Posterior vena cava (tissue), 2 donors: ENCODE results near the gene FAR1. TPM values are rescaled to one million over a fixed set of nuclear protein-coding genes. Genes with fewer than 3 reads are reported as not detected.

ENCODE experiments used
- DNase-seq: peaks from one replicate; pipeline ENCODE4 v3.0.0-alpha.2; 2020; ENCODE audit warnings: low spot score
- intact Hi-C, 2 donors: fragments of 100-400 bp; cut with DNase I; formaldehyde crosslinking; loops; one replicate each; pipeline versions ENCODE4 v1.14.1 to v1.14.2; 2022 to 2023
- total RNA-seq, 2 donors: library from RNA; stranded (reverse); fragmentation: NEBNext Ultra II Directional; extraction: Animal tissue kit (Norgen Biotek cat#: 25700); gene quantifications; one replicate each; pipeline ENCODE4 v1.2.1, GENCODE V29; 2021
- donor health status: DM: yes; HTN: yes; CAD: no.
- donor health status: DM: yes; HTN: yes; CAD: no.

The FAR1 gene
- total RNA-seq, 2 donors from 2014 or later: 50.9 to 51.5 TPM

DNA sequence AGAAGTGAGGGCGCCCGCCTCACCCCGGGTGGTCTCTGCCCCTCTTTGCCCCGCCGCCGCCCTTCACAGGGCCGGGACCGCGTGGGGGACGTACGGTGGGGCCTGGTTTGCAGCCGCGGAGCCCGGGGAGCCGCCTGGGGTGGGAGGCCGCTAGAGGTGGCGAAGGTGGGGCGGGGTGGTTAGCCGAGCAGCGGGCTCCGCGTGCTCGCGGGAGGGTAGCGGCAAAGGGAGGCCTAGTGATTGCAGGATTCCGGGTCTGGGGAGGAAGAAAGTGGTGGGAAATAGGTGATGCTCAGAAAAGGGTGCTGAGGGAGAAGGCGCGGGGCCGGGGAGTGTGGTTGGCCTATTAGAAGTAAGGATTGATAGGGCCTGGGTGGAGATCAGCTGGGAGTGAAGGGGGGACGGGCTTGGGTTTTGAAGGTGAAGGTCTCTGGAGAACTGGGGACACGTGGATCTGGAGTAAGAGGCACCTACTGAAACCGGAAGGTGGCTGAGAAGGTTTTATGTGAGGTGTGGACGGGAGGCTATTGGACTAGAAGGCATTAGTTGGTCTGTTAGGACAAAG lies 571 bp downstream of the FAR1 start:
- intact Hi-C loops: no loop called here
- DNase-seq: peak; percentile 88

- intact Hi-C loops: no loop called here
- DNase-seq: no peak
Measured at GRCh38 chr11:13669544-13670488, 1.3 kb downstream of the FAR1 start.

GRCh38 chr11:13672576-13673210 lies 4.2 kb downstream of the FAR1 start:
- intact Hi-C loops: no loop called here

DNA sequence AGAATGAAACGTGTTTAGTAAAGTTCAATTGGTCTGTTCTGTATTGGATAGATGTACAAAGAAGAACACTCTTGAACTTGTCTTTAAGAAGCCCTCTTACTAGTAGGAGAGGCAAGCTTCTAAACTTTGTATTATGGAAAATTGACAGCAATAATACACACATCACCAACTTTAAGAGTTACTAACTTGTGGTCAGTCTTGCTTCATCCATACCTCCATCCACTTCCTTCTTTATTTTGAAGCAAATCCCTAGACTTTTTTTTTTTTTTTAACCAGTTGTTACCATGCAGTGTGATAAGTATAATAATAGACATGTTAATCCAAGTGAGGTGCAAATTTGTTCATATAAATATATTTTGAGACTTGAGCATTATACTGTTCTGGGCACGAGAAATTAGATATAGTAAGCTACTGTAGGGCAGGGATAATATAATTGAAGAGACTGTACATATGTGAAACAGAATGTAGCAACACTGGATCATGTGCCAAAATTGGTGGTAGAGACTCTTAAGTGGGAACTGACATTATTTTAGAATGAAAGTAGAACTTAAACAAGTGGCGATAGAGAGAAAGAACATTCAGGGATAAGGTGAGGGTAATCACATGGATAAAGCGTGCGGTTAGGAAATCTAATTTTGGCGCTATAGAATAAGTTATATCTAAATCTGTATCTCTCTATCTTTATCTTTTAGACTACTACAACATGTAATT lies 6.5 kb downstream of the FAR1 start:
- no peak for DNase-seq
- intact Hi-C loops: no loop called here

More at GRCh38 chr11:13672576-13673210, 4.2 kb downstream of the FAR1 start:
- no peak for DNase-seq

DNA sequence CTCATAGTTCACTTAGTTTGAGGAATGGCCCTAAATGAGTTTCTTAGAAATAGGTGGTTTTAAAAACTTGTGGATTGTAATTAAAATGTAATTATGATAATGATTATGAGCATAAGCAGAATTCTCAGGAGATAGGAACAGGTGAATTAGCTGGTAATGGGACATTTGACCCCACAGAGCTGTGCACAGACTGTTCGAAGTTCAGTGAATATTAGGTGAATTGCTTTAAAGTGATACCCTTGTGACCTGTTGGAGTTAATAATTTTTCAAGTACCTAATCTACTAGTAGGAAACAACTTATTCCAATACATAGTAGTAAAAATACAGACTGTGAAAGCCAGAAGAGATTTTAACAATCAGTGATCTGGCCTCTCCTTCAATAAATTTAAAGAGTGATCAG lies 8.1 kb downstream of the FAR1 start:
- intact Hi-C loops: no loop called here
- no peak for DNase-seq

GRCh38 chr11:13679768-13680167 lies 11.3 kb downstream of the FAR1 start:
- DNase-seq: no peak
- intact Hi-C loops: no loop called here

DNA sequence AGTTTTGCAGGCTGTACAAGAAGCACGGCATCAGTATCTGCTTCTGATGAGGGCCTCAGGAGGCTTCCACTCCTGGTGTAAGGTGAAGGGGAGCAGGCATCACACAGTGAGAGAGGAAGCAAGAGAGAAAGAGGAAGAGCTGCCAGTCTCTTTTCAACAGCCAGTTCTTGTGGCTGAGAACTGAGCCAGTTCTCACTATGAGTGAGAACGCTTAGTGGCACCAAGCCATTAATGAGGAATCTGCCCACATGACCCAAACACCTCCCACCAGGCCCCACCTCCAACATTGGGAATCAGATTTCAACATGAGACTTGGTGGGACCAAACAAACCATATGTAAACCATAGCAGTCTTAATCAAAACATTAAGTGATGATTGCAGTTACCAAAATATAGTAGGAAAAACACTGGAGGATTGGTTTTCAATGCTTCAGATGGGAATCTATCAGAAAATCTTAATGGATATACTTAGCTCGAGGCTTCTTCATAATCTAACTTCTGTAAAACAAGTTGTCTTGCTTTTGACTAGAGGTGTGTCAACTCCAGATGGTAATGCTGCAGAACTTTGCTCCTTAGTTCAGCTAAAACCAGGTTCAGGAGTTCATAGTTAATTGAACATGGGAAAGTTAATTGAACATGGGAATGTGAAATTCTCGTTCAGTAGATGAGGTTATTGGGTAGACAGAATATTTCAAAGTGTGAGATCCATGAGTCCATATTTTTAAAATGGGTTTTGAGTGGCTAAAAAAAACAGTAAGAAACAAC lies 12.2 kb downstream of the FAR1 start:
- DNase-seq: no peak
- intact Hi-C loops: no loop called here

DNA sequence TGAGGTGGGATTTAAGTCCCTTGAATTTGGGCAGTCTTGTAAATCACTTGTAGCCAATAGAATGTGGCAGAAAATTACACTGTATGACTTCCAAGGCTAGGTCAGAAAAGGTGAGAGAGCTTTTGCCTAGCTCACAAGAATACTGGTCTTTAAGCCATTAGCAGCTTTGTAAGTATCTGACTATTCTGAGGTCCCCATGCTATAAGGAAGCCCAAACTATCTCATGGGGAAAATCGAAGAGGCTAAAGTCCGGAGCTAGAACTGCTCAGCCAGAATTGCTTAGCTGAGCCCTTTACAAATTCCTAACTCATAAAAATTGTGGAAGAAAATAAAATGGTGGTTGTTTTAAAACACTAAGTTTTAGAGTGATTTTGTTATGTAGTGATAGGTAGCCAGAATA lies 13.0 kb downstream of the FAR1 start:
- no peak for DNase-seq
- intact Hi-C loops: no loop called here

- DNase-seq: no peak
- intact Hi-C loops: no loop called here
Measured at GRCh38 chr11:13682212-13682611, 13.7 kb downstream of the FAR1 start.

DNA sequence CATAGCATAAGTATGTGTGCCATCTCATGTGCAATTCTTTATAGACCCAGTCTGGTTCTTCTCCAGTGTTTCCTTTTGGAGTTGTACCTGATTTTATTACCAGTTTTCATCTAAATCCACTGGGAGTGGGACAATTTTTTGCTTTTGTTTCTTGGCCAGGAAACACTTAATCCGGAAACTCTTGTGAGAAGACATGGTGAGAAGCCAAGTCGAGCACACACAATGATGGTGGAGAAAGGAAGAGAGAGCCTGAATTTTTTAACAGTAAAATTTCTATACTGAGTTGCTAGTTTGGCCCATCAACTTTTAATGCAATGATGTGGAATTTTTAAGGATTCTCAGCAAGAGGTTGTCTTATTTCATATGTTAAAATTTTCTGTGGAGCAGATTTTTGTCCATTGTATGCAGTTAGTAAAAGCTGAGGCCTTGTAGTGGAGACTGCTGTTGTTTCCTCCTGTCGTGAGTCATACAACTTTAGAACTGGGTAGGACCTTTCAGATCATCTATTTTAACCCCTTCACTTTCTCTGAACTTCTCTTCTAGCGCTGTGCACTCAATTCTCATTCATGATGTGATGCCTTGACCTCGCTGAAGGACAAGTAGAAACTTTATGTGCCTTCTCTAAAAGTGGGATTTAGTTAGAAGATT lies 17.1 kb downstream of the FAR1 start:
- intact Hi-C loops: no loop called here
- no peak for DNase-seq

GRCh38 chr11:13686776-13687175 lies 18.3 kb downstream of the FAR1 start:
- intact Hi-C loops: no loop called here
- DNase-seq: no peak

DNA sequence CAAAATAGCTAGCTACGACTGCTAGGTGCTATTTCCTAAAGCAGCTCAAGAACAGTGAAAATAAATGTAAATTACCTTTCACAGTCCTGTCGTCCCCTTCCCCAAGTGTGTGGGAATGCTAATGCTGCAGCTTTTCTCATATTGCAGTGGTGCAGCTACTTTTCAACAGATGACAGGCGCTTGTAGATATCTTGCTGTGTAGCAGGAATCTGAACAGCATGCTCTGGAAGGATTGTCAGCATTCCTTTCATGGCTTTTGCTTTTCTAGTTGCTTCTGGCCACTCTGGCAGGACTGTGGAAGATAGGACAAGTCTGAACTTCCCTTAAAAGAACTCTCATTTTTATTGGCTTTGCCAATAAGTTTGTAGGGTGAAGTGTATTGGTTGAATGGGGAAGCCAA lies 18.8 kb downstream of the FAR1 start:
- intact Hi-C loops: no loop called here
- DNase-seq: no peak

GRCh38 chr11:13691286-13691899 lies 22.9 kb downstream of the FAR1 start:
- DNase-seq: no peak
- intact Hi-C loops: no loop called here

DNA sequence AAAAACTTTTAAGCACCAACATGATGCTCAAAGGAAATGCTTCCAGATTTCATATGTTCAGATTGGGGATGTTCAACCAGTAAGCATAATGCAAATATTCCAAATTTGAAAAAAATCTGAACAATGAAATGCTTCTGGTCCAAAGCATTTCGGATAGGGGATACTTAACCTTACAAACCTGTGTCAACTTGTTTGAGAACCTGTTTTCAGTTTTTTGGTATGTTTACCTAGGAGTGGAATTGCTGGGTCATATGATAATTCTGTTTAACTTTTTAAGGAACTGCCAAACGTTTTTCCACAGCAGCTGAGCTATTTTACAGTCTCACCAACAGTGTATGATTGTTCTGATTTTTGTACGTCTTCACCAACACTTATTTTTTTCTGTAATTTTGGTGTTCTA lies 23.7 kb downstream of the FAR1 start:
- no peak for DNase-seq
- intact Hi-C loops: no loop called here

GRCh38 chr11:13694115-13694514 lies 25.6 kb downstream of the FAR1 start:
- DNase-seq: no peak
- intact Hi-C loops: no loop called here

DNA sequence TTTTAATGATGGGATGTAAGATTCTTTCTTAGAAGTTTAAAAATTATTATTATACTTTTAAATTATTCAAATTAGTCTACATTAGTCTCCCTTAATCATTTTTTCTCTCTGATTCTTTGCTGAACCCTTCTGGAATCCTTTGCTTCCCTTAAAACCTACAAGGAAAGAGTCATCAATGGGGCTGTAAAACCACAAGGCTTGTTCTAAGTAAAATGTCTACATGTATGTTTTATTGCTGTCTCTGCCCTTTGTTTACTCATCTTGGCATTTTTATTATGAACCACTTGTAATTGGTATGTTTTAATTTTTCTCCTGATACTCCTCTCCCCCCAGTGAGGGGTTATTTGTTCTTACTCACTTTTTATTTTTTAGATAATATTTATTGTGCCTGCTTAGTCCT lies 27.4 kb downstream of the FAR1 start:
- no peak for DNase-seq
- intact Hi-C loops: no loop called here

DNA sequence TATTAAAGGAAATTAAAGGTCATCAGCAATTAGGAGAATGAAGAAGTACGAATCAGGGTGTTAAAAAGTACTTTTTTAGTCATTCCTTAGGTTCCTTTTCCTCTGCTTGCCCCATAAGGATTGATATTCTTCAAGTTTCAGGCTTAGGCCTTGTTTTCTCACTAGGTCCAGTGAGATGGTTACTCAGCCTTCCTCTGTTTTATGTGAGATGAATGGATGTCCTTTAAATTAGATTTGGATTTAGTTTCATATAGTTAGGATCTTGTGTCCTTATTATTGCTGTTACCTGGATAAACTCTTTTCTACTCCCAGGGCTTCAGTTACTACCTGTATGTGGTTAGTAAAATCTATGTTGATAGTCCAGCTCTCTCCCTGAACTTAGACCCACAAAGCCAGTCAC lies 29.2 kb downstream of the FAR1 start:
- intact Hi-C loops: no loop called here
- DNase-seq: no peak

- intact Hi-C loops: no loop called here
- DNase-seq: no peak
Measured at GRCh38 chr11:13698132-13698531, 29.7 kb downstream of the FAR1 start.
